GM18868 (cell line): ENCODE results near the gene P3H1.
"Not testable (repeated sequence)": the region's sequence is repeated elsewhere in the genome, so short reads cannot be mapped to it uniquely, and the experiment has no call there.

Experiments
- ATAC-seq: cut with Tn5 transposase; IDR thresholded peaks from one replicate; pipeline ENCODE4 v1.9.1; 2021; ENCODE audit warnings: mild to moderate bottlenecking, moderate library complexity; ENCODE audit not compliant: unreplicated experiment

The P3H1 gene

GRCh38 chr1:42733415-42734200, 33.2 kb downstream of the P3H1 start:
- no peak for ATAC-seq

- no peak for ATAC-seq
Observed at GRCh38 chr1:42732126-42732680, 34.6 kb downstream of the P3H1 start.

- ATAC-seq: no peak
Observed at GRCh38 chr1:42731585-42731984, 35.2 kb downstream of the P3H1 start.

- ATAC-seq: no peak
Observed at GRCh38 chr1:42730988-42731387, 35.8 kb downstream of the P3H1 start.

GRCh38 chr1:42730002-42730401, 36.8 kb downstream of the P3H1 start:
- no peak for ATAC-seq

GRCh38 chr1:42725820-42726219, 41.0 kb downstream of the P3H1 start:
- ATAC-seq: not testable (repeated sequence)

- no peak for ATAC-seq
Observed at GRCh38 chr1:42723511-42723910, 43.3 kb downstream of the P3H1 start.

GRCh38 chr1:42722403-42722802, 44.4 kb downstream of the P3H1 start:
- ATAC-seq: not testable (repeated sequence)

GRCh38 chr1:42721926-42722325, 44.9 kb downstream of the P3H1 start:
- no peak for ATAC-seq

- ATAC-seq: no peak
Observed at GRCh38 chr1:42720868-42721267, 46.0 kb downstream of the P3H1 start.

- ATAC-seq: not testable (repeated sequence)
Observed at GRCh38 chr1:42714441-42714840, 52.4 kb downstream of the P3H1 start.

- ATAC-seq: no peak
Observed at GRCh38 chr1:42713293-42713692, 53.5 kb downstream of the P3H1 start.

GRCh38 chr1:42712808-42713207, 54.0 kb downstream of the P3H1 start:
- not testable (repeated sequence) for ATAC-seq

- no peak for ATAC-seq
Observed at GRCh38 chr1:42703888-42704464, 62.9 kb downstream of the P3H1 start.

- no peak for ATAC-seq
Observed at GRCh38 chr1:42700006-42700405, 66.8 kb downstream of the P3H1 start.

- ATAC-seq: no peak
Observed at GRCh38 chr1:42698081-42698813, 68.6 kb downstream of the P3H1 start.
